CD4-positive, alpha-beta T cell treated with Interleukin-21 for 1 hour (primary cell): ENCODE results near the gene SHROOM3.

ENCODE experiments used
- DNase-seq: peaks from one replicate; pipeline ENCODE4 v3.0.0-alpha.2; 2020

The SHROOM3 gene

GRCh38 chr4:76498550-76498949, 63.5 kb downstream of the SHROOM3 start:
- no peak for DNase-seq

DNA sequence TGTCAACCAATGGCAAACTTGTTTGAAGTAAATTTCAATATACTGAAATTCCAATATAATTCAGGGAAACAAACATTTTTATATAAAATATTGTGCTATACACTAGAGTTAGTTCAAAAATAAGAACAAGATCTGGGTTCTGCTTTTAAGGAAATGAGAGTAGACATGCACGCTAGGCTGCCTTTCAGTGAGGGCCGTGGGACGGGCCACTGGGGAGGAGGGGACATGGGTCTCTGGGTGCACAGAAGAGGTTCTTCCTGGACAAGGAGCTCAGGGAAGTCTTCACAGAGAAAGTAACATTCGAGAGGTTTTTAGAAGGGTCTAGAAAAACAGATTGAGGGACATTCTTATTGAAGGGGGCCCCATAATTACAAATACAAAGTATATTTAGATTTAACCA, 64.4 kb downstream of the SHROOM3 start:
- DNase-seq = no peak

DNA sequence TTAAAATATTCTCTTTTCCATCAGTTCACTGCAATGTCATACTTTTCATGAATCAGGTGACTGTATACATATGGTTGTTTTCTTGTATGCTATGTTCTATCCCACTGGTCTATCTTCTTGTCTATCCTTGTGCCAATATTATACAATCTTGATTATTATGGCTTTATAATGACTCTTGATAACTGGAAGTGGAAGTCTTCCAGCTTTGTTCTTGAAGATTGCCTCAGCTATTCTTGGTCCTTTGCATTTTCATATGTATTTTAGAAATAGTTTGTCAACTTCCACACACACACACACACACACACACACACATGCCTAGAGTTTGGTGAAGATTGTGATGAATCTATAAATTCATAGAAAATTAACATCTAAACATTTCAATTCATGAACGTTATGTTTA, 67.9 kb downstream of the SHROOM3 start:
- no peak for DNase-seq

DNA sequence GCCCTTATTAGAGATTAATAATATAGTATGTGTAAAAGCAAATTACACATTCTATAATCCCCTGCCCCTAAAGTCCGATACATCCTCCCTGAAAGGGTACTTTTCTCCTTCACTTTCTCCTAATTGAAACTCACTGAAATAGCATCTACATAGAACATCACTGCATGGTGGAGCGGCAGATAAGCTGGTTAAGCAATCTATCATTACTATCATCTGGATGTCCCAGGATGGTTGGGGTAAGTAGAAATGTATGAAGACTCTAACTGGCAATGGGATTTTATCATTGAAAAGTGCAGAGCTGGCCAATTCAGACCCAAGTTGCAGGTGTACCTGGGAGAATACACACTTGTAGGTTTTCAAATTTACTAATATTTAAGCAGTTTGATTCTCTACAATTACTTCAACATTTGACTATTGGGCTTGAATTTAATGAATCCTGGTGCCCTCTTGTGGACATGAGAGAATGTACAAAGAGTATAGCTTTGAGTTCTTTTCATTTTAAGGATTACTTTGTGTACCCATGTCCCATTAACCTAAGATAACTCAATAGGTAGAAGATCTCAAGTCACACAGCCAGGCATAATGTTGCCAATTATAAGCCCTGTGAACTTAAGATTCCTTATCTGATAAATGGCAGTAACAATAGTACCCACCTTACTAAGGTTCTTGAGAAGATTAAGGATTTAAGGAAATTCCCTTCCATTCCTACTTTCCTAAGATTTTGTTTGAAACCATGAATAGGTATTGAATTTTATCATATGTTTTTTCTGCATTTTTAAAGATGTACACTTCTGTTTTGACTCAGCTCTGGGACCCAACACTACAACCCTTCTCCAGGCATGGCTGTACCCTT, 69.8 kb downstream of the SHROOM3 start:
- peak; percentile 42 for DNase-seq

DNA sequence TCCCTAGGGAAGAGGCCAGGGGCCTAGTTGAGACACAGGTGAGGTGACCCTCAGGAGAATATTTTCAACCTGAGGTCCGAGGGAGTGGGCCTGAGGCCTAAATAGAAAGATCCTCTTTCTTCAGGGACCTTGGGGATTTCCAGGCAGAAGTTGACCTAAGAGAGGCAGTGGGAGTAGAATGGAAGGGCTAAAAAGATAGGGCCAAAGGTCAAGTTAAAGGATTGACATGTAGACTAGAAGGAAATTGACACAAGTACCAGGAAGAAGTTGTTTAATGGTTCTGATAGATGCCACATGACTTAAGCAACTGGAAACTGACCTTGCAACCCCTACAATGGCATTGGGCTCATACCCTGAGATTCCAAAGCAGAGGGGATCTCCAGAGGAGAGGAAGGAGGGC, 76.9 kb downstream of the SHROOM3 start:
- DNase-seq = no peak

GRCh38 chr4:76513482-76513881, 78.5 kb downstream of the SHROOM3 start:
- DNase-seq = no peak

- DNase-seq = no peak
These were observed 79.1 kb downstream of the SHROOM3 start for GRCh38 chr4:76514087-76514486.

- no peak for DNase-seq
These were observed 81.2 kb downstream of the SHROOM3 start for GRCh38 chr4:76515975-76516843.

DNA sequence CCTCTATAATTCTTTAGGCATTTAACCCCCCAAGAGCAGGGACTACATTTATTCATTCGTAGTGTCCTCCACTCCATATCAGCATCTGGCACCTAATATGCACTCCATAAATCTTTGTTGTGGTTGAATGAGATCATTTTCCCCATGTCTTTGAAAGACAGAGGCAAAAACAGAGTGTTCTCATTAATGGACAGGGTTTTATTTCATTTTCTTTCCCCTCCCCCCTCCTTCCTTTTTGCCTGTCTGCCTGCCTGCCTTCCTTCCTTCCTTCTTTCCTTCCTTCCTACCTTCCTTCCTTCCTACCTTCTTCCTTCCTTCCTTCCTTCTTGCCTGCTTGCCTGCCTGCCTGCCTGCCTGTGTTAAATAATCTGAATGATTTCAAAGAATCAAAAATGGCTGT, 83.2 kb downstream of the SHROOM3 start:
- DNase-seq = no peak

GRCh38 chr4:76523593-76523992, 88.6 kb downstream of the SHROOM3 start:
- no peak for DNase-seq

DNA sequence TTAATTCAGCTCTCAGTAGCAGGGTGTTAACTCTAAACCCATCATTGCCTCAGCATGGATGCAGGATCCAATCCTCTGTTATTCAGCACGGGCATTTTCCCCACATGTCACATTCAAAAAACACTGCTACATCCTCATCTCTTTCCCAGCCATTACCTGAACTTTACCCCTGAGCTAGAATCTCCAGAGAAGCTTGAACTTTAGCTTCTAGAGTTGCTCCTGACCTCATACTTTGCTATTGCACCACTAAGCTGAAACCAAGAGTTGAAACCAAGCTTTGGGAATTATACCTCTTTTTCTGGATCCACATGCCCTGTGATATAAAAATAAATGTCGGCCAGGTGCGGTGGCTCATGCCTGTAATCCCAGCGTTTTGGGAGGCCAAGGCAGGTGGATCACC, 90.7 kb downstream of the SHROOM3 start:
- DNase-seq = no peak

- no peak for DNase-seq
These were observed 91.6 kb downstream of the SHROOM3 start for GRCh38 chr4:76526585-76526990.

- no peak for DNase-seq
These were observed 92.6 kb downstream of the SHROOM3 start for GRCh38 chr4:76527666-76528065.

DNA sequence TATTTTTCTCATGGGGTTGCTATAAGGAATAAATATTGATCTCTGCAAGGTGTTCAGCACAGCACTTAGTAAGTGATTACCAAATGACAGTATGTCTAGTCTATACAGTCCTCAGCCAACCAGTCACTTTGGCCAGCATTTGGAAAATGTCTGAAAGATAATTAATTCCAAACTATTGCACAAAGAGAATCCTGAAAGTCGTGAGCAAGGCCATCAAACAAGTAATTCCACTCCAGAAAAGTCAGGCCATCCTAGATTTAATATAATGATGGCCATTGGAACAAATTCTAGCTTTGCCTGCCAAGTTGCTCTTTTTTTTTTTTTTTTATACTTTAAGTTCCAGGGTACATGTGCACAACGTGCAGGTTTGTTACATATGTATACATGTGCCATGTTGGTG, 96.6 kb downstream of the SHROOM3 start:
- no peak for DNase-seq

DNA sequence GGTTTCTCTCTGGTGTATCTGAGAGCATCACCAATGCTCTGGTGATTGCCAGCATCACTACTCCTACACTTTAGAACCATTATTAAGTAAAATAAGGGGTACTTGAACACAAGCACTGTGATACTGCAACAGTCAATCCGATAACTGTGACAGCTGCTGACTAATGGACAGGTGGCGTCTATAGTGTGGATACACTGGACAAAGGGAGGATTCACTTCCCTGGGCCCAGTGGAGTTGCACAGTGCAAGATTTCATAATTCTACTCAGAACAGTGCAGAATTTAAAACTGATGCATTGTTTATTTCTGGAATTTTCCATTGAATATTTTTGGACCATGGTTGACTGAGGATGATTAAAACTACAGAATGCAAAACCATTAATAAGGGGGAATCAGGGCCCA, 97.8 kb downstream of the SHROOM3 start:
- DNase-seq = no peak

- no peak for DNase-seq
These were observed 98.3 kb downstream of the SHROOM3 start for GRCh38 chr4:76533314-76533713.

- no peak for DNase-seq
These were observed 100.8 kb downstream of the SHROOM3 start for GRCh38 chr4:76535603-76536372.

- no peak for DNase-seq
These were observed 101.3 kb downstream of the SHROOM3 start for GRCh38 chr4:76536373-76536689.

- DNase-seq = no peak
These were observed 103.3 kb downstream of the SHROOM3 start for GRCh38 chr4:76538296-76538695.

DNA sequence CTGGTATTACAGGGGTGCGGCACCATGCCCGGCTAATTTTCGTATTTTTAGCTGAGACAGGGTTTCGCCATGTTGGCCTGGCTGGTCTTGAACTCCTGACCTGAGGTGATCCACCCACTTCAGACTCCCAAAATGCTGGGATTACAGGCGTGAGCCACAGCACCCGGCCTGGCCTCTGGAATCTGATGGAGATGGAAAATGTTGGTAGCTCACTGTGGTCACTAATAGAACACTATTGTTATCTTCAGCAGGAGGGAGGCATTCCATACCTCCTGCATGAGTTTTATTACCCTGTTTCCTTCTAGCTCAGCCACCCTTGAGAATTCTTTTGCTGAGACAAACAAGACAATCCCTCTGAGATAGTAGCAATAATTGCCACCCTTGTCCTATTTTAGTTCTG, 105.0 kb downstream of the SHROOM3 start:
- no peak for DNase-seq

DNA sequence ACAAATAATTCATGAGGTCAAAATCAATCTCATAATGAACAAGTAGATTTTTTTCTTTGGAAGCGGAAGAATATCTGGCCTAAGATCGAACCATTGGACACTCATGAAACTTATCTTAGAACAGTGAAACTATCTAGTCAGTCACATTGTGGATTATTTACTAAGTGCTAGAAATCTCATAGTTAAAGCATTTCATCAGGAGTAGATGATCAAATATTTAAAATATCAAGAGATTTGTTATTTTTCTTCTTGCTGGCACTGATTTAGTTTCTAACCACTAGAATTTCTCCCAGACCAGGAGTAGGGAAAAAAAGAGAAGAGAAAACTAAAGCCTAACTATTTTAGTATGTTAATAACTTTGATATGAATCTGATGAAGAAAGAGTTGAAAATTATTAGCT, 105.5 kb downstream of the SHROOM3 start:
- no peak for DNase-seq

DNA sequence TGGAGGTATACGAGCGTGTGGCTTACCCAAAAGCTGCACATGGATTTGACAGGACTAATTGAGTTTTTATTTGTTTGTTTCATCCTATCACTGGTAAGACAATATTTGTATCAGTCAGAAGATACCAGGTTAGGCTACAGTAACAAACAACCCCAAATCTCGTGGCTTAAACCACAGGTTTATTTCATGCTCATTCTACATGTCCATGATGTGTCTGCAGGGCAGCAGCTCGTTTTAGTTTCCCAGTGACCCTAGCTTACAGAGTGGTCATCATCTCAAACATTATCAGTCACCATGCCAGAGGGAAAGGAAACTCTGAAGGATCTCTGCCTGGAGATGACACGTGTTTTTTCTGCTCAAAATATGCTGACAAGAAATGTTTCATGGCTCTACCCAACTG, 108.3 kb downstream of the SHROOM3 start:
- DNase-seq = no peak

GRCh38 chr4:76544725-76545124, 109.7 kb downstream of the SHROOM3 start:
- DNase-seq = no peak
